HG03097 (cell line): ENCODE measurements around the gene TRPC4AP.
A peak's percentile ranks its signal among the peaks of the same experiment; 100 is the strongest.
"Not testable (repeated sequence)": the region's sequence is repeated elsewhere in the genome, so short reads cannot be mapped to it uniquely, and the experiment has no call there.

Source experiments
- ATAC-seq: cut with Tn5 transposase; IDR thresholded peaks from one replicate; pipeline ENCODE4 v1.9.1; 2021; ENCODE audit not compliant: unreplicated experiment, low FRiP score

The TRPC4AP gene

DNA sequence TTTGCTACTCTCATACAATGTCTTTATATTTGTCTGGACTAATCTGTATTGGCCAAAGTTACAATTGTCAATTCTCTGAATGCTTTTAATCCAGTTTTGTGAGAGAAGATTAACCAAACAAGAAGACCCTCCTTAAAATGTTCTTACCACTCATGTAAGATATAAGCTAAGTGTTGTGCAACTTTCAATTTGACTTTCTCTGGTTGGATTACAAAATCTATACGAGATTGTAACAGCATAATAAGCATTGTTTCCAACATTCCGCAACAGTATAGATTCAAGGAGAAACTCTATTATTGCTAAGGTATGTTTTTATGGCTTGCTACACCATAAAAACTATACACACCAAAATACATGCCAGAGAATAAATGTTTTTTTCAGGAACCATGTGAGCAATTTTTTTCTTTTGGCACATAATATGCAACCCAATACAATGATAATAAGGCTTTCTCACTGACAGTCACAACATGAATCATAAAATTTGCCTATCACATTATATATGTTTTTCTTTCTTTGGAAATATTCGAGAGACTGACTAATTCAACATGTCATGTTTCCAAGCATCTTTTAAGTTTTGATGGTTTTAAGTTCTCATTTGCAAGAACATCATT is 12.2 kb upstream of the TRPC4AP start:
- no peak for ATAC-seq

DNA sequence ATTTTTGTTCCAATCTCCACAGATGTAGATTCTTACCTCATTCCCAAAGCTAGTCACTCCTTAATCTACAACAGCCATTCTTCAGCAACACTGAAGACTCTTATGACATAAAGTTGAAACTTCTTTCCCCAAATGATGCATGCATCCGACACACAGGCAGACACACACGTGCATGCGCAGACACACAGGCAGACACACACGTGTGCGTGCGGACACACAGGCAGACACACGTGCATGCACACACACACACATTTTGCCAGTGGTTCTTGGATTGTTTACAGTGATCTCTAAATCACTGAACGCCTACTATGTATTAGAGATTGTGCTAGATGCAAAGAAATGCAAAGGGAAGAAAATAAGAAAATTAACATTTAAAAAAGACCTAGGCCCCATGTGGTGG is 9.0 kb upstream of the TRPC4AP start:
- no peak for ATAC-seq

DNA sequence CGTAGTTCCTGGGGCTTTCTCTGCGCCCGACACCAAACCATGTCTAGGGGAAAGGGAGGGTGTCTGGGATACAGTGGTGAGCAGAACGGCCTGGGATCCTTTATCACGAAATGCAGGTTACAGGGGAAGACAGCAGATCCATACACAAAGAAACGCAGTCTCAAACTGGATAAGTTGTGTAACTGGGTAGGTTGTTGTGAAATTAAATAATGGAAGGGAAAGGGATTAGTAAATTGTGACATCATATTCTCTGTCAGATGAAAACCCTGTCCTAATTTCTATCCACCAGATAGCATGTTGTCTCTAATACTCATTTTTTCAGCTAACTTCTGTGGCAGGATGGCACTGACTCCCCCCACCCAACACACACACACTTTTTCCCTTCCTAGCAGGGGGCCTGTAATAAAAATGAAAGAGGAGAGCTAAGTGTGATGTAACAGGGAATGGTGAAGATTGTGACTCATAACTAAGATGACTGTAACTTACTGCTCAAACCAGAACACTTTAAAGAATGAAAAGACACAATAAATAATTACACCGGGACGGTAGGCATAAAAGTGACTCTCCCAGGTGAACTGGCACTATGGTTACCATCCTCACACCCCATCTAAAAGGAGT is 769 bp upstream of the TRPC4AP start:
- no peak for ATAC-seq

DNA sequence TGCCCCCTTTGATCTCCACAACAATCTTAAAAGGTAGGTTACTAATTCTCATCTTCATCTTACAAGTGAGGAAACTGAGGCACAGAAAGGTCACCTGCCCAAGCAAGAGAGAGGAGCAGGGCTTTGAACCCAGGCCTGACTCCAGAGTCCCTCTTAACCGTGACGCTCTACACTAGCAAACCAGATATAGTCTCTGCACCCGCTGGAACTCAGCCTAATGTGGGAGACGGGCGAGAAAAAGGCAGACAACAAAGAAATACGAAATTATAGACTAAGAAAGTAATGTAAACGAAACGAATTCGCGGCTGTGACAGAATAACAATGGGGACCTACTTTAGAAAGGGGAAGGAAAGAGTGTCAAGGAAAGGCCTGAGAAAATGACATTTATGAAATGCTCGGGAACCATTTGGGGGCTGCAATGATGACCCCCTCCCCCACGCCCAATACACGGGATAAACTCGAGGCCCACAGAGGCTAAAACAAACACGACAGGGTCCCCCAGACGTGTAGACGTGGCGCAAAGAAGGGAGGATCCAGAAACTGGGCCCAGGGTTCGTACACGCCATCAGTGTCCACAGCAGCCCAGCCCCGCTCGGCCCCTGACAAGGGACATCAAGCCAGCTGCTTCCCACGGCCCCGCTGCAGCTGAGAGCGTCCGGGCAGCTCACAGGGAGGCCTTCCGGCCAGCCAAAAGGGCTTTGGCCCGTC is 637 bp downstream of the TRPC4AP start:
- peak; percentile 17 for ATAC-seq

DNA sequence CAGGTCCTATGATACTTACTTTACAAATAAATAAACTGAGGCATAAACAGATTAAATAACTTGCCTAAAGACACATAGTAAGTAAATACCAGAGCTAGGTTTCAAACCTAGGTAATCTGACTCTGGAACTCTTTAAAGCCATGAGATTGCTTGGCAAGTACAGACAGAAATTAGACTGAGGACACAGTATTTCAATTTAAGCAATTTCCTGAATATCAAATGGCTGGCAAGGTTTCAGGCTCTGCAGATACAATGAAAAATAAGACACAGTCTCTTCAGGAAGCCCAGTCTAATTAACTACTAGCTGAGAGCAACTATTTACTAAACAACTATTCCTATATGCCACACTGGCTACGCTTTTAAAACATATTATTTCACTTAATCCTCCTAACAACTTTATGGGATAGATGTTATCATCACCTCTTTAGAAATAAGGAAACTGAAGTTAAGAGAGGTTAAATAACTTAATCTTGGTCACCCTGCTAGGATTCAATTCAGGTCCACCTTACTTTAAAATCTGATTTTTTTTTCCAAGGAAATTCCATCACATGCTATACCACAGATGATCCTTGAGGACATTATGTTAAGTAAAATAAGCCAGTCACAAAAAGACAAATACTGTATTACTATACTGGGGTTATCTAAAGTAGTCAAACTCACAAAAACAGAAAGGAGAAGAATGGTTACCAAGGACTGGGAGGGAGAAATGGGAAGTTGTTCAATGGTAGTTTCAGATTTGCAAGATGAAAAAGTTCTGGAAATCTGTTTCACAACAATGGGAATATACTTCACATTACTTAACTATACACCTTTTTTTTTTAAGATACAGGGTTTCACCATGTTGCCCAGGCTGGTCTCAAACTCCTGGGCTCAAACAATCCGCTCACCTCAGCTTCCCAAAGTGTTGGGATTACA is 4.1 kb downstream of the TRPC4AP start:
- no peak for ATAC-seq

DNA sequence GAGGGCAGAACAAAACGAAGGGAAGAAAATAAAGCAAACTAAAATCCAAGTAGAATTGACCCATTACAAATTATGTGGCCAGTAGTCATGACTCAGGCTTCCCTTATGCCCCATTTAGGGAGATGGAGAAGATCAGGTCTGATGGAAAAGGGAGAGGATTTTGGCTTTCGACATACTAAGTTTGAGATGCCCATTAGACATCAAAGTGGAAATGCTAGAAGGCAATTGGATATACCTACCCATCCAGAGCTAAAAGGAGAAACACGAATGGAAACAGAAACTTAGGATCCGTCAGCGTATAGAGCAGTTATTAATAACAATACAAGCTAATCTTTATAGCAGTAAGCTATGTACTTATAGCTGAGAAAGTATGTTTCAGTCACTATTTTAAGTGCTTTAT is 4.8 kb downstream of the TRPC4AP start:
- ATAC-seq, result no peak

DNA sequence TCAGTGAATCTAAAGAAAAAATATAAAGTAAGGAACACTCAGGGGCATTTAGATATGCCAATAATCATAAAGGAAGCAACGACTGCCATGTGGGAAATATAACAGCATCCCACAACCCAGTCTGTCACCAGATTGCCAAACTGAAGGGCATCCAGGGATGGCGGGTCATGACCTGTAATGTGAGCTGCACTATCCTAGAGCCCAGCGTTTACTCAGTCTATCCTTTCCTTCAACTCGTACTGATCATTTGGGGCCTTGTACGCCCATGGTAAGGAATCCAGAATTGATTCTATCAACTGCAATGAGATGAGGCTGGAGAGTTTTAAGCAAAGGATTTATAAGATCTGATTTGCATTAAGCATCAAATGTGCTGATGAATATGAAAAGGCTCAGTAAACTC is 5.3 kb downstream of the TRPC4AP start:
- ATAC-seq, result no peak

DNA sequence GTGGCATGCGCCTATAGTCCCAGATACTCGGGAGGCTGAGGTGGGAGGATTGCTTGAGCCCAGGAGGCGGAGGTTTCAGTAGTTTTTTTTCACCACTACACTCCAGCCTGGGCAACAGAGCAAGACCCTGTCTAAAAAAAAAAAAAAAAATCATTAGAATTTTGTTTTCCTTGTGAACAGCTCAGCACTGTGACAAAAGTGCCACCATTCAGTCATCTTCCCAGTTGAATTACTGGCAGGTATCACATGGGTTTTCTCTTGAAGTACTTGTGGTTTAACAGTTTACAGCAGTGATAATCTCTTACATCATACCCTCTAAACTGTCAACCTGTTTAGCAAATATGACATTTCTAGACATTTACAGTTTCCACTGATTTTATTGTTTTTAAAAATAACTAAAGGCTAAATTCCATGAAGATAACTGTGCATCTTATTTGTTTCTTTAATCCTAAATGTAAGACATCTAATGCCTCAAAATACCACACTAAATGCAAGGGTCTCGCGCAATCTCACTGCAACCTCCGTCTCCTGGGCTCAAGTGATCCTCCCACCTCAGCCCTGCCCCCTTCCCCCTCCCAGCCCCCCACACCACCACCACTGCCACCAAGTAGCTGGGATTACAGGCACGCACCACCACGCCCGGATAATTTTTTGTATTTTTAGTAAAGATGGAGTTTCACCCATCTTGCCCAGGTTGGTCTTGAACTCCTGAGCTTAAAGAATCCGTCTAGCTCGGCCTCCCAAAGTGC is 7.0 kb downstream of the TRPC4AP start:
- no peak for ATAC-seq

DNA sequence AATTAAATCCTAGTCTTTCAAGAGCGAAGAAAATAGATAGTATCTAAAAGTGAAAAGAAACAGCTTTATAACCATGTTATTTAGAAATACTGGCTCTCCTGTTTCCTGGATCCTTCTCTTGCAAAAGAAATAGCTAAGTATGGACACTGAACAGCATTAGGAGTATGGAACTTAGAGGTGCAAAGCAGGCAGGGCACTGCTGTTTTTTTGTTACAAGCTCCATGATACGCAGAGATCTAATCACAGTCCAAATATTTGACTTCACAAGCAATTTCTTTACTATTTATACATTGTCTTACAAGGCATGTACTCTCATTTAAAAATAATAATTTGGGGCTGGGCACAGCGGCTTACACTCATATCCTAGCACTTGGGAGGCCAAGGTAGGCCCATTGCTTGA is 7.6 kb downstream of the TRPC4AP start:
- ATAC-seq, result no peak

DNA sequence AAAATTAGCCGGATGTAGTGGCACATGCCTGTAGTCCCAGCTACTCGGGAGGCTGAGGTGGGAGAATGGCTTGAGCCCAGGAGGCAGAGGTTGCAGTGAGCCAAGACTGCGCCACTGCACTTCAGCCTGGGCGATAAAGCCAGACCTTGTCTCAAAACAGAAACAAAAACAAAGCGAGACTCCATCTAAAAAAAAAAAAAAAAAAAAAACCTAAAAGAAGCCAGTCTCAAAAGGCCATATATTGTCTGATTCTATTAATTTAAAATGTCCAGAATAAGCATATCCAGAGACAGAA is 12.3 kb downstream of the TRPC4AP start:
- not testable (repeated sequence) for ATAC-seq

DNA sequence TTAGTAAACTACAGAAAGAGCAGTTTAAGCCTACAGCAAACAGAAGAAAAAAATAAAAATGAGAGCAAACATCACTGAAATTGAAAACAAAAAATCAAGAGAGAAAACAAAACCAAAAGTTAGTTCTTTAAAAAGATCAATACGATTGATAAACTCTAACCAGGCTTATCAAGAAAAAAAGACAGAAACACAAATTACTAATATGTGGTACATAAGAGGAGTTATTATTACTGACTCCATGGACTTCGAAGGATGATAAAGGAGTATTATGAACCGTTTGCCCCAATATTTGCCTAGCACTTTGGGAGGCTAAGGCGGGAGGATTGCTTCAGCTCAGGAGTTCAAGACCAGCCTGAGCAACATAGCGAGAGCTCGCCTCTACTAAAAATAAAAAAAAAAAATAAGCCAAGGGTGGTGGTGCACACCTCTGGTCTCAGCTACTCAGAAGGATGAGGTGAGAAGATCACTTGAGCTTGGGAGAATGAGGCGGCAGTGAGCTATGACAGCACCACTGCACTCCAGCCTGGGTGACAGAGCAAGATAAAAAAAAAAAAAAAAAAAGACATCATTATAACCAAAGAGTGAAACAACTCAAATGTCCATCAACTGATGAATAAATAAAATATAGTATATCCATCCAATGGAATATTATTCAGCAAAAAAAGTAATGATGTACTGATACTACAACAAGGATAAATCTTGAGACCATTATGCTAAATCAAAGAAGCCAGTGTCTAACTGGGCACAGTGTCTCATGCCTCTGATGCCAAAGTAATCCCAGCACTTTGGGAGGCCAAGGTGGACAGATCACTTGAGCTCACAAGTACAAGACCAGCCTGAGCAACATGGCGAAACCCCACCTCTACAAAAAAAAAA is 12.9 kb downstream of the TRPC4AP start:
- no peak for ATAC-seq

DNA sequence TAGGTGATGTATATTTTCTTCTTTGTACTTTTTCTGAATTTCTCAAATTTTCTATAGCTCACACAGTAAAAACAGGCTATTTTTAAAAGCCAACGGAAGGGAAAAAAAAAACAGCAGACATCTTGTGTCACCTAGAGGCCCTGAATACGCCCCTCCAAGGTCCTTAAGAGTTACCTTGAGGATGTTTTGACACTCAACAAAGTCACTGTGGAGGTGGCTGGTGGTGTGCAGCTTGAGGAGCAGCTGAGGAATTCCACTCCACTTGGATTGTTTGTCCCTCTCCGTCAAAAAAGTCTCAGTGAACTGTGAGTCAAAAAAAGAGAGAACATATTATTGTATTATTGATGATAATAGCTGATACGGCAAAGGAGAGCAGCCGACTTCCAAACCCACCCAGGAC is 14.7 kb downstream of the TRPC4AP start:
- ATAC-seq, result no peak

DNA sequence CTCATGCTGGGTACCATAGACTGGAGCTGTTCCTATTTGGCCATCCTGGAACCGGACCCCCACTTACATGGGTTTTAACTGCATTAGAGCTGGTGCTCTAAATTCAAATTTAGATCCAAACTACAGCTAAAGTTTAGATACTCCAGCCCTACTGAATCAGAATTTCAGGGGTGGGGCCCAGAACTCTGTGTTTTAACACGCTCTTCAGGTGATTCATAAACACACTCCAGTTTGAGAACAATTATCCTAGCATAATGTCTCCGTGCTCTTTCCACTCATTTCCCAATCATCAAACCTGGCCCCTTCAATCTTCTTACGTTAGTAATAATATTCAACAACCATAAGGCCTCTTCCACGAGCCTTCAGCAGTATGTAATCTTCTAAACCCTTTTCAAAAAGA is 15.3 kb downstream of the TRPC4AP start:
- ATAC-seq, result no peak

DNA sequence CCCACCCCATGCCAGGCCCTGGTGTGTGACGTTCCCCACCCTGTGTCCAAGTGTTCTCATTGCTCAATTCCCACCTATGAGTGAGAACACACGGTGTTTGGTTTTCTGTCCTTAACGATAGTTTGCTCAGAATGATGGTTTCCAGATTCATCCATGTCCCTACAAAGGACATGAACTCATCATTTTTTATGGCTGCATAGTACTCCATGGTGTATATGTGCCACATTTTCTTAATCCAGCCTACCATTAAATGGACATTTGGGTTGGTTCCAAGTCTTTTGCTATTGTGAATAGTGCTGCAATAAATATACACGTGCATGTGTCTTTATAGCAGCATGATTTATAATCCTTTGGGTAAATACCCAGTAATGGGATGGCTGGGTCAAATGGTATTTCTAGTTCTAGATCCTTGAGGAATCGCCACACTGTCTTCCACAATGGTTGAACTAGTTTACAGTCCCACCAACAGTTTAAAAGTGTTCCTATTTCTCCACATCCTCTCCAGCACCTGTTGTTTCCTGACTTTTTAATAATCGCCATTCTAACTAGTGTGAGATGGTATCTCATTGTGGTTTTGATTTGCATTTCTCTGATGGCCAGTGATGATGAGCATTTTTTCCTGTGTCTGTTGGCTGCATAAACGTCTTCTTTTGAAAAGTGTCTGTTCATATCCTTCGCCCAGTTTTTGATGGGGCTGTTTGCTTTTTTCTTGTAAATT is 21.0 kb downstream of the TRPC4AP start:
- not testable (repeated sequence) for ATAC-seq

DNA sequence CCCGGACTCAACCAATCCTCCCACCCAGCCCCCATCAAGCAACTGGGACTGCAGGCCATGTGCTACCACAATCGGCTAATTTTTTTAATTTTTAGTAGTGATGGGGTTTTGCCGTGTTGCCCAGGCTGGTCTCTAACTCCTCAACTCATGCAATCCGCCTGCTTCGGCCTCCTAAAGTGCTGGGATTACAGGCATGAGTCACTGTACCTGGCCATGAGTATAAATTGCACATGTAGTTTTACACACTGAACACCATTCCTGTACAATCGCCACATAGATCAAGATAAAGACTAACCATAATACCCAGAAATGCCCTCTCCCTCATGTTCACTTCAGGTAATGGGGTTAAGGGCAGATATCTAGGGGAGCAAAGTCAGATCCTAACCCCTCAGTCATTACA is 26.4 kb downstream of the TRPC4AP start:
- ATAC-seq, result no peak

DNA sequence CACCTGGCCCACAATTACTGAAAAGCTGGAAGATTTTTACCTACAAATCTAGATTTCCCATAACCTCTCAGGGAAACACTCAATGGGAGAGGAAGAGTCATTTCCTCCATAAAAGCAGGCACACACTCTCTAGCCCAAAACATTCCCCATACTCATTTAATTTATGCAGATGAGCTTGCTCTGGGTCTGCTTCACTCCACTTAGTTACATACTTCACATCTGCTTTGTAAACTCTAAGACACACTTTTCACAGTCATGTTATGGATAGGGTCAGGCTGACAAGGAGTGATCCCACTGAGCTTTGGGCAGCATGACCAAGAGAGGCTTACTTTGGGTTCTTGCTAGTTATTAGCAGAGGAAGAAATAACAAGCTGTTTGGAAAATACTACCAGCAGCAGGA is 27.4 kb downstream of the TRPC4AP start:
- ATAC-seq, result no peak

DNA sequence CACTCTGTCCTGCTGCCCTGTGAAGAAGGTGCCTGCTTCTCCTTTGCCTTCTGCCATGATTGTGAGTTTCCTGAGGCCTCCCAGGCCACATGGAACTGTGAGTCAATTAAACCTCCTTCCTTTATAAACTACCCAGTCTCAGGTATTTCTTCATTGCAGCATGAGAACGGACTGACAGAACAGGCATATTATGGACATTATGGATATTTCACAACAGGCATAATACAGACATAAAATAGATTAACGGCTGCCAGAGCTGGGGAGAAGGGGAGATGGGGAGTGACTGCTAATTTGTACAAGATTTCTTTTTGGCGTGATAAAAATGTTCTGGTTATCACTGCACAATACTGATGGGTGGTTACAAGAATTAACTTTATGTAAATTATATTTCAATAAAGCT is 29.4 kb downstream of the TRPC4AP start:
- no peak for ATAC-seq

DNA sequence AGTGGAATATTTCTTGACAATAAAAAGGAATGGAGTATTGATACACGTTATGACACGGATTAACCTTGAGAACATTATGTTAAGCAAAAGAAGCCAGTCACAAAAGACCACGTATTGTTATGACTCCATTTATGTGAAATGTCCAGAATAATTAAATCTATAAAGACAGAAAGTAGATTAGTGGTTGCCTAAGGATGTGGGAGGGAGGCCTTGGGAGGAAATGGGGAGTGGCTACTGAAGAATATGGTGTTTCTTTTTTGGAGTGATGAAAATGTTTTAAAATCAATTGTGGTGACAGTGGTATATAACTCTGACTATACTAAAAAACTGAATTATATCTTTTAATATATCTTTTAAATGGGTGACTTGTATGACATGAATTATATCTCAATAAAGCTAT is 30.1 kb downstream of the TRPC4AP start:
- ATAC-seq, result no peak

DNA sequence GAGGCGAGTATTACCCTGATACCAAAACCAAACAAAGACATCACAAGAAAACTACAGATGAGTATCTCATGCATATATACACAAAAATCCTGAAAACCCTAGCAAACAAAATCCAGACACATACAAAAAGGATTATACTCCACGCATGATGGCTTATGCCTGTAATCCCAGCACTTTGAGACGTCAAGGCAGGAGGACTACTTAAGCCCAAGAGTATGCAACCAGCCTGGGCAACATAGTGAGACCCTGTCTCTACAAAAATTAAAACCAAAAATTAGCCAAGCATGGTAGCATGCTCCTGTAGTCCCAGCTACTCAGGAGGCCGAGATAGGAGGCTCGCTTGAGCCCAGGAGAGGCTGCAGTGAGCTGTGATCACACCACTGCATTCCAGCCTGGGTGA is 32.4 kb downstream of the TRPC4AP start:
- no peak for ATAC-seq
